Liver (tissue), 9 donors: Measurements from ENCODE around the gene FOXK1. TPM values are rescaled to one million over a fixed set of nuclear protein-coding genes. Genes with fewer than 3 reads are reported as not detected.

Experiments used
- DNase-seq: peaks from one replicate; pipeline ENCODE4 v3.0.0-alpha.2; 2017; ENCODE audit warnings: low spot score
- H3K27ac ChIP-seq, 2 donors: one replicate each; pipeline ENCODE4 v1.7.0; 2013; ENCODE audit warnings: inconsistent platforms in 2 of 2, low read length in 2 of 2, control low read depth in 1 of 2, low read depth in 1 of 2, mild to moderate bottlenecking in 1 of 2
- H3K27me3 ChIP-seq, 4 donors: one replicate each; pipeline versions ENCODE4 v1.6.1 to v1.7.0; 2013; ENCODE audit warnings: low read length in 3 of 4, inconsistent platforms in 1 of 4, mild to moderate bottlenecking in 1 of 4, moderate library complexity in 1 of 4; ENCODE audit not compliant: control insufficient read depth in 4 of 4, insufficient read depth in 4 of 4
- H3K36me3 ChIP-seq, 4 donors: one replicate each; pipeline versions ENCODE4 v1.6.1 to v1.7.0; 2013; ENCODE audit warnings: low read length in 3 of 4, mild to moderate bottlenecking in 3 of 4, low read depth in 1 of 4, moderate library complexity in 1 of 4; ENCODE audit not compliant: control insufficient read depth in 4 of 4, insufficient read depth in 3 of 4
- H3K4me1 ChIP-seq, 4 donors: one replicate each; pipeline versions ENCODE4 v1.6.1 to v1.7.0; 2013; ENCODE audit warnings: low read length in 3 of 4, mild to moderate bottlenecking in 3 of 4, moderate library complexity in 1 of 4; ENCODE audit not compliant: control insufficient read depth in 4 of 4, insufficient read depth in 4 of 4
- H3K4me3 ChIP-seq, 3 donors: one replicate each; pipeline versions ENCODE4 v1.6.1 to v1.7.0; 2013; ENCODE audit warnings: low read length in 3 of 3, control low read depth in 1 of 3, low read depth in 1 of 3, mild to moderate bottlenecking in 1 of 3
- H3K9ac ChIP-seq, 2 donors: one replicate each; pipeline ENCODE4 v1.7.0; 2013; ENCODE audit warnings: low read length in 2 of 2, mild to moderate bottlenecking in 2 of 2, moderate library complexity in 2 of 2, control low read depth in 1 of 2, low read depth in 1 of 2
- H3K9me3 ChIP-seq, 4 donors: one replicate each; pipeline versions ENCODE4 v1.6.1 to v1.7.0; 2013; ENCODE audit warnings: low read length in 3 of 4; ENCODE audit not compliant: control insufficient read depth in 4 of 4
- ATF3 ChIP-seq: IDR thresholded peaks from 2 replicates; pipeline ENCODE4 v1.6.1; 2016; ENCODE audit warnings: antibody characterized with exemption
- EGR1 ChIP-seq, 2 donors: IDR thresholded peaks; 2 replicates each; pipeline ENCODE4 v1.6.1; 2016 to 2018; ENCODE audit warnings: antibody characterized with exemption in 2 of 2, low read depth in 2 of 2
- FOXA1 ChIP-seq: IDR thresholded peaks from 2 replicates; pipeline ENCODE4 v1.6.1; 2016; ENCODE audit warnings: antibody characterized with exemption
- FOXA2 ChIP-seq: IDR thresholded peaks from 2 replicates; pipeline ENCODE4 v1.6.1; 2016; ENCODE audit warnings: antibody characterized with exemption
- GABPA ChIP-seq, 2 donors: IDR thresholded peaks in 1 of 2; conservative IDR thresholded peaks in 1 of 2; 2 replicates each; pipeline ENCODE4 v1.6.1; 2016; ENCODE audit warnings: antibody characterized with exemption in 2 of 2, mild to moderate bottlenecking in 1 of 2, moderate library complexity in 1 of 2
- HNF4A ChIP-seq, 2 donors: conservative IDR thresholded peaks; 2 replicates each; pipeline ENCODE4 v1.6.1; 2016; ENCODE audit warnings: antibody characterized with exemption in 2 of 2, mild to moderate bottlenecking in 2 of 2
- HNF4G ChIP-seq: IDR thresholded peaks from 2 replicates; pipeline ENCODE4 v1.6.1; 2016; ENCODE audit warnings: antibody characterized with exemption
- JUND ChIP-seq, 2 donors: IDR thresholded peaks; 2 replicates each; pipeline ENCODE4 v1.6.1; 2016; ENCODE audit warnings: antibody characterized with exemption in 2 of 2
- MAX ChIP-seq: IDR thresholded peaks from 2 replicates; pipeline ENCODE4 v1.6.1; 2016; ENCODE audit warnings: antibody characterized with exemption
- NR2F2 ChIP-seq: IDR thresholded peaks from 2 replicates; pipeline ENCODE4 v1.6.1; 2016; ENCODE audit warnings: antibody characterized with exemption
- RAD21 ChIP-seq, 2 donors: IDR thresholded peaks; 2 replicates each; pipeline ENCODE4 v1.6.1; 2016; ENCODE audit warnings: antibody characterized with exemption in 2 of 2, mild to moderate bottlenecking in 2 of 2
- RXRA ChIP-seq, 2 donors: IDR thresholded peaks; 2 replicates each; pipeline ENCODE4 v1.6.1; 2017 to 2018; ENCODE audit warnings: antibody characterized with exemption in 2 of 2, mild to moderate bottlenecking in 1 of 2
- SP1 ChIP-seq: IDR thresholded peaks from 2 replicates; pipeline ENCODE4 v1.6.1; 2018; ENCODE audit warnings: antibody characterized with exemption, mild to moderate bottlenecking
- TAF1 ChIP-seq: conservative IDR thresholded peaks from 2 replicates; pipeline ENCODE4 v1.6.1; 2016; ENCODE audit warnings: antibody characterized with exemption, mild to moderate bottlenecking
- ZBTB33 ChIP-seq: IDR thresholded peaks from 2 replicates; pipeline ENCODE4 v1.6.1; 2016; ENCODE audit warnings: antibody characterized with exemption
- WGBS: extraction: QIAGEN DNeasy Blood & Tissue Kit; methylation state at CpG from one replicate; pipeline ENCODE4 v1.1.7; 2013; 5-methylcytosine and 5-hydroxymethylcytosine counted together
- polyA plus RNA-seq, 2 donors: library from polyadenylated mRNA; stranded (reverse) in 1 of 2; unstranded in 1 of 2; fragments of 200-250 nt in 1 of 2; fragments of >200 nt in 1 of 2; fragmentation: Nextera tagmentation in 1 of 2; extraction: Ambion mirVana in 1 of 2; gene quantifications; one replicate each; pipeline versions ENCODE4 v1.2.1 to v1.2.3, GENCODE V29; 2013 to 2015
- total RNA-seq, 2 donors: library from RNA; depleted of rRNA; stranded (reverse); fragments of >200 nt; gene quantifications; one replicate each; pipeline ENCODE4 v1.2.3, GENCODE V29; 2014
- TF ChIP-seq, protein P1 (sequence below): fragments of 150-350 bp; IDR thresholded peaks from 2 replicates; pipeline ENCODE4 v1.5.1; 2017; ENCODE audit warnings: improper control_type of control experiment, low read depth, low read length; ENCODE audit not compliant: missing input control
- TF ChIP-seq, protein P2 (sequence below): IDR thresholded peaks from 2 replicates; pipeline ENCODE4 v1.6.1; 2016; ENCODE audit warnings: antibody characterized with exemption, mild to moderate bottlenecking
- donor health status: healthy.
- donor health status: healthy.
- donor health status: healthy.
- donor health status: healthy.
- donor health status: healthy.

Gene FOXK1
- total and polyA plus RNA-seq, 4 donors, result 1.2 to 8.5 (median 4.4) TPM

- no peak overlapping the region for H3K4me3 ChIP-seq
- no peak overlapping the region for H3K27ac ChIP-seq
- no peaks in the 10 kb centered on the region for H3K4me1 ChIP-seq
- no peak overlapping the region for H3K9ac ChIP-seq
- H3K9me3 ChIP-seq, result no peaks in the 10 kb centered on the region
- WGBS, result 83% methylated on average over 37 of the region's 37 CpGs
- TF ChIP-seq RXRA (IDR thresholded peaks at IDR 0.05) (no peak), HNF4G (no peak), GABPA (IDR thresholded peaks at IDR 0.05 in 1 of 2, conservative IDR thresholded peaks at IDR 0.05 in 1 of 2) (no peak), ZBTB33 (no peak), NR2F2 (no peak), FOXA1 (no peak), SP1 (no peak), MAX (no peak), HNF4A (conservative IDR thresholded peaks at IDR 0.05) (no peak), TAF1 (no peak), FOXA2 (no peak), JUND (IDR thresholded peaks at IDR 0.05) (no peak), ATF3 (no peak), EGR1 (IDR thresholded peaks at IDR 0.05; ENCODE audit: low read depth in 2 of 2) (no peak)
- TF ChIP-seq, protein P1, sequence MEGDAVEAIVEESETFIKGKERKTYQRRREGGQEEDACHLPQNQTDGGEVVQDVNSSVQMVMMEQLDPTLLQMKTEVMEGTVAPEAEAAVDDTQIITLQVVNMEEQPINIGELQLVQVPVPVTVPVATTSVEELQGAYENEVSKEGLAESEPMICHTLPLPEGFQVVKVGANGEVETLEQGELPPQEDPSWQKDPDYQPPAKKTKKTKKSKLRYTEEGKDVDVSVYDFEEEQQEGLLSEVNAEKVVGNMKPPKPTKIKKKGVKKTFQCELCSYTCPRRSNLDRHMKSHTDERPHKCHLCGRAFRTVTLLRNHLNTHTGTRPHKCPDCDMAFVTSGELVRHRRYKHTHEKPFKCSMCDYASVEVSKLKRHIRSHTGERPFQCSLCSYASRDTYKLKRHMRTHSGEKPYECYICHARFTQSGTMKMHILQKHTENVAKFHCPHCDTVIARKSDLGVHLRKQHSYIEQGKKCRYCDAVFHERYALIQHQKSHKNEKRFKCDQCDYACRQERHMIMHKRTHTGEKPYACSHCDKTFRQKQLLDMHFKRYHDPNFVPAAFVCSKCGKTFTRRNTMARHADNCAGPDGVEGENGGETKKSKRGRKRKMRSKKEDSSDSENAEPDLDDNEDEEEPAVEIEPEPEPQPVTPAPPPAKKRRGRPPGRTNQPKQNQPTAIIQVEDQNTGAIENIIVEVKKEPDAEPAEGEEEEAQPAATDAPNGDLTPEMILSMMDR, result no peak
- TF ChIP-seq, protein P2, sequence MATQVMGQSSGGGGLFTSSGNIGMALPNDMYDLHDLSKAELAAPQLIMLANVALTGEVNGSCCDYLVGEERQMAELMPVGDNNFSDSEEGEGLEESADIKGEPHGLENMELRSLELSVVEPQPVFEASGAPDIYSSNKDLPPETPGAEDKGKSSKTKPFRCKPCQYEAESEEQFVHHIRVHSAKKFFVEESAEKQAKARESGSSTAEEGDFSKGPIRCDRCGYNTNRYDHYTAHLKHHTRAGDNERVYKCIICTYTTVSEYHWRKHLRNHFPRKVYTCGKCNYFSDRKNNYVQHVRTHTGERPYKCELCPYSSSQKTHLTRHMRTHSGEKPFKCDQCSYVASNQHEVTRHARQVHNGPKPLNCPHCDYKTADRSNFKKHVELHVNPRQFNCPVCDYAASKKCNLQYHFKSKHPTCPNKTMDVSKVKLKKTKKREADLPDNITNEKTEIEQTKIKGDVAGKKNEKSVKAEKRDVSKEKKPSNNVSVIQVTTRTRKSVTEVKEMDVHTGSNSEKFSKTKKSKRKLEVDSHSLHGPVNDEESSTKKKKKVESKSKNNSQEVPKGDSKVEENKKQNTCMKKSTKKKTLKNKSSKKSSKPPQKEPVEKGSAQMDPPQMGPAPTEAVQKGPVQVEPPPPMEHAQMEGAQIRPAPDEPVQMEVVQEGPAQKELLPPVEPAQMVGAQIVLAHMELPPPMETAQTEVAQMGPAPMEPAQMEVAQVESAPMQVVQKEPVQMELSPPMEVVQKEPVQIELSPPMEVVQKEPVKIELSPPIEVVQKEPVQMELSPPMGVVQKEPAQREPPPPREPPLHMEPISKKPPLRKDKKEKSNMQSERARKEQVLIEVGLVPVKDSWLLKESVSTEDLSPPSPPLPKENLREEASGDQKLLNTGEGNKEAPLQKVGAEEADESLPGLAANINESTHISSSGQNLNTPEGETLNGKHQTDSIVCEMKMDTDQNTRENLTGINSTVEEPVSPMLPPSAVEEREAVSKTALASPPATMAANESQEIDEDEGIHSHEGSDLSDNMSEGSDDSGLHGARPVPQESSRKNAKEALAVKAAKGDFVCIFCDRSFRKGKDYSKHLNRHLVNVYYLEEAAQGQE, result no peak
- no peaks in the 10 kb centered on the region for H3K27me3 ChIP-seq
- H3K36me3 ChIP-seq, result no peaks in the 10 kb centered on the region
- no peak for DNase-seq
Observed at GRCh38 chr7:4808565-4808964, 126.5 kb downstream of the FOXK1 start.

- 78% methylated on average over 38 of the region's 38 CpGs for WGBS
- no peaks in the 10 kb centered on the region for H3K4me1 ChIP-seq
- no peaks in the 10 kb centered on the region for H3K36me3 ChIP-seq
- no peaks in the 10 kb centered on the region for H3K9me3 ChIP-seq
- TF ChIP-seq RAD21 (IDR thresholded peaks at IDR 0.05) (no peak), FOXA1 (no peak), MAX (no peak), ZBTB33 (no peak), RXRA (IDR thresholded peaks at IDR 0.05) (no peak), EGR1 (IDR thresholded peaks at IDR 0.05; ENCODE audit: low read depth in 2 of 2) (no peak), TAF1 (no peak), HNF4A (conservative IDR thresholded peaks at IDR 0.05) (no peak)
- TF ChIP-seq, protein P2, result no peak
- no peak overlapping the region for H3K9ac ChIP-seq
- H3K4me3 ChIP-seq, result no peak overlapping the region
- no peak overlapping the region for H3K27ac ChIP-seq
- DNase-seq, result no peak
- no peaks in the 10 kb centered on the region for H3K27me3 ChIP-seq
Observed at GRCh38 chr7:4809091-4809591, 127.0 kb downstream of the FOXK1 start.
